MM.1S (cell line): Measurements from ENCODE around the gene ACTN4.

Source experiments
- DNase-seq: peaks from one replicate; pipeline ENCODE4 v3.0.0-alpha.2; 2015
- H2AFZ ChIP-seq: fragments of 300-600 bp; sonication (generic); 2 replicates; pipeline ENCODE4 v1.6.0; 2016; ENCODE audit warnings: antibody characterized with exemption, low read length
- H3F3A ChIP-seq: fragments of 300-600 bp; sonication (generic); 2 replicates; pipeline ENCODE4 v1.6.1; 2016; ENCODE audit warnings: mild to moderate bottlenecking, antibody characterized with exemption, low read length, moderate library complexity, mixed read lengths; ENCODE audit not compliant: insufficient read depth
- H3K27ac ChIP-seq: fragments of 300-600 bp; sonication (generic); 2 replicates; pipeline ENCODE4 v1.5.1; 2016; ENCODE audit warnings: mild to moderate bottlenecking, low read length
- H3K27me3 ChIP-seq: fragments of 300-600 bp; sonication (generic); replicated peaks from 2 replicates; pipeline ENCODE4 v1.6.0; 2016; ENCODE audit warnings: low read length; ENCODE audit not compliant: insufficient read depth
- H3K36me3 ChIP-seq: fragments of 300-600 bp; sonication (generic); replicated peaks from 2 replicates; pipeline ENCODE4 v1.6.1; 2016; ENCODE audit warnings: mild to moderate bottlenecking, low read length, mixed read lengths; ENCODE audit not compliant: insufficient read depth
- H3K4me1 ChIP-seq: fragments of 300-600 bp; sonication (generic); 2 replicates; pipeline ENCODE4 v1.6.1; 2016; ENCODE audit warnings: low read length, mixed read lengths
- H3K4me2 ChIP-seq: fragments of 300-600 bp; sonication (generic); 2 replicates; pipeline ENCODE4 v1.6.0; 2016; ENCODE audit warnings: low read depth, low read length
- H3K4me3 ChIP-seq: fragments of 300-600 bp; sonication (generic); 2 replicates; pipeline ENCODE4 v1.5.1; 2016; ENCODE audit warnings: low read length, mixed read lengths
- H3K79me2 ChIP-seq: fragments of 300-600 bp; sonication (generic); 2 replicates; pipeline ENCODE4 v1.6.1; 2016; ENCODE audit warnings: mixed run types, low read length, mixed read lengths
- H3K9ac ChIP-seq: fragments of 300-600 bp; sonication (generic); 2 replicates; pipeline ENCODE4 v1.6.1; 2016; ENCODE audit warnings: low read length, mixed read lengths
- H3K9me2 ChIP-seq: fragments of 300-600 bp; sonication (generic); replicated peaks from 2 replicates; pipeline ENCODE4 v1.6.1; 2016; ENCODE audit warnings: mild to moderate bottlenecking, low read length, mixed read lengths; ENCODE audit not compliant: insufficient read depth
- H3K9me3 ChIP-seq: fragments of 300-600 bp; sonication (generic); replicated peaks from 2 replicates; pipeline ENCODE4 v1.6.1; 2016; ENCODE audit warnings: mild to moderate bottlenecking, low read length, mixed read lengths; ENCODE audit not compliant: insufficient read depth
- H4K20me1 ChIP-seq: fragments of 300-600 bp; sonication (generic); 2 replicates; pipeline ENCODE4 v1.6.1; 2016; ENCODE audit warnings: mild to moderate bottlenecking, low read length, moderate library complexity, mixed read lengths; ENCODE audit not compliant: insufficient read depth
- CTCF ChIP-seq: fragments of 300-600 bp; sonication (generic); IDR thresholded peaks from 2 replicates; pipeline ENCODE4 v1.5.1; 2016; ENCODE audit warnings: antibody characterized with exemption, low read length, mixed read lengths
- EZH2 ChIP-seq: fragments of 300-600 bp; sonication (generic); optimal IDR thresholded peaks from 2 replicates; pipeline ENCODE3; 2017; ENCODE audit warnings: low read depth, mild to moderate bottlenecking, antibody characterized with exemption, low read length, mixed read lengths
- EZH2phosphoT487 ChIP-seq: fragments of 300-600 bp; sonication (generic); IDR thresholded peaks from 2 replicates; pipeline ENCODE4 v1.6.1; 2018; ENCODE audit warnings: antibody characterized with exemption, low read length

The ACTN4 gene

DNA sequence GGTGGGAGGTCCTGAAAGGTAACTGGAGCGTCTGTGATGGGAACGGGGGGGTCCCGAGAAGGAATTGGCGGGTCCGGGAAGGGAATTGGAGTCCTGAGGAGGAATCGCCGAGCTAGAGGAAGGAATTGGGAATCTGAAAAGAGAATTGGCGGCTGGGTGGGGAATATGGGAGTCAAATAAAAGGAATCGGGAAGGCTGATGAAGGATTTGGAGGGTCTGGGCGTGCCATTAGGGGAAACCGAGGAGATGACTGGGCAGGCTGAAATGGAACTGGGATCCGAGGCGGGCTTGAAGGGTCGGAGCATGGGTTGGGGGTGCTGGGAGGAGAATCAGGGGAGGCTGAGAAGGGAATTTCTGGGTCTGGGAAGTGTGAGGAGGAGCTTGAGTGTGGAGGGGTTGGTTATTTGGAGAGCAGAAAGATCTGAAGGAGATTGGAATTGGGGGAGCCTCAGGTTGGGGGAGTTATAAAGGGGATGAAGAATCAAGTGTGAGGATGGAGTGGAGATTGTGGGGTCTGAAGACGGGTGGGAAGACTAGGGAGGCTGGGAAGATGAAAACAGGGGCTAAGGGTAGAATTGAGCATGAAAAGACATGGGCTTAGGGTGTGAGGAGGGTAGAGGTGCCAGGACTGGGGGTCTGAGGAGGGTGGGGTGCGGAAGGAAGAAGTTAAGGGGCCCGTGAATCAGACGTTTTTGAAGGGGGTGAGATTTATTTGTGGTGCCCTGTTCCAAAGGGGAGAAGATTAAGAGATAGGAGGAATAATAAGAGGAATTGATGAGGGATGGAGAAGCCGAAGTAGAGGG is 718 bp downstream of the ACTN4 start:
- H3K4me2 ChIP-seq = peak overlapping the region; percentile 98
- no peak for DNase-seq
- H4K20me1 ChIP-seq = peaks cover 11% of the 10 kb centered on the region
- no peaks in the 10 kb centered on the region for H3K9me2 ChIP-seq
- H3K36me3 ChIP-seq = no peaks in the 10 kb centered on the region
- H3K27me3 ChIP-seq = no peaks in the 10 kb centered on the region
- H3K9me3 ChIP-seq = no peaks in the 10 kb centered on the region
- no peak overlapping the region for H3K27ac ChIP-seq
- H3K9ac ChIP-seq = peak overlapping the region; percentile 95
- no peaks in the 10 kb centered on the region for H3F3A ChIP-seq
- TF ChIP-seq CTCF (no peak), EZH2phosphoT487 (no peak), EZH2 (no peak)
- peak overlapping the region; percentile 81 for H2AFZ ChIP-seq
- peak overlapping the region; percentile 98 for H3K4me3 ChIP-seq
- H3K79me2 ChIP-seq = peaks cover 57% of the 10 kb centered on the region
- peaks cover 12% of the 10 kb centered on the region for H3K4me1 ChIP-seq

DNA sequence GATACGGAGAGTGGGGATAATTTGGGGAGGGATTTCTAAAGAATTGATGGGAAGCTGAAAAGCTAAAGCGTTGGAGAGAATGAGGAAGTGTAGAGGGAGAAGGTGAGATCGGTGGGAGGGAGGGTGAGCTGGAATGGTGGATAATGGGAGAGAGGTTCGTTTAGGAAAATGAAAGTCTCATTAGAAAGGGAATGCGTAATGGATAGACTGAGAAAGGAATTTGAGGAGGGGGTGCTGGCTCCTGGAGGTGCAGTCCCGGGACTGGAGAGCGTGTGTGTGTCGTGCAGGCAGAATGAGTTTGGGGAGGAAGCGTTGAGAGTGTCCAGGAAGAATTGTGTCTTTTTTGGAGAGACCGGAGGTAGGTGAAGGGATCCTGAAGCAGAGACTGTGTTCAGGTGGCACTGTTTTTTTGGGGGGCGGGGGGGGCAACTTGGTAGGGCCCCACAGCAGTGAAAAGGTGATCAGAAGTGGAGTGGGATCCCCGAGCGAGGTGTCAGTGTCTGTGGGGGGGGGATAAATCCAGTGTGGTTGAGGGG is 1.4 kb downstream of the ACTN4 start:
- Histone ChIP-seq H3K4me3 (peak overlapping the region; percentile 98), H3K4me2 (peak overlapping the region; percentile 98), H3K27ac (no peak overlapping the region), H2AFZ (no peak overlapping the region), H3K79me2 (peaks cover 64% of the 10 kb centered on the region), H4K20me1 (peaks cover 16% of the 10 kb centered on the region), H3K36me3 (no peaks in the 10 kb centered on the region), H3K4me1 (peaks cover 12% of the 10 kb centered on the region), H3K9me3 (no peaks in the 10 kb centered on the region), H3F3A (0 out of 2 replicates have a peak, but pooled peaks cover 3% of the 10 kb centered on the region), H3K9ac (peak overlapping the region; percentile 95), H3K27me3 (no peaks in the 10 kb centered on the region), H3K9me2 (no peaks in the 10 kb centered on the region)
- TF ChIP-seq EZH2phosphoT487 (no peak), CTCF (no peak), EZH2 (no peak)
- no peak for DNase-seq

- no peak overlapping the region for H3K27ac ChIP-seq
- peaks cover 71% of the 10 kb centered on the region for H3K79me2 ChIP-seq
- H3F3A ChIP-seq = 0 out of 2 replicates have a peak, but pooled peaks cover 5% of the 10 kb centered on the region
- peak overlapping the region; percentile 98 for H3K4me3 ChIP-seq
- H2AFZ ChIP-seq = no peak overlapping the region
- peaks cover 16% of the 10 kb centered on the region for H4K20me1 ChIP-seq
- no peaks in the 10 kb centered on the region for H3K27me3 ChIP-seq
- H3K9ac ChIP-seq = peak overlapping the region; percentile 95; the same call in 1 of the 2 replicates
- no peaks in the 10 kb centered on the region for H3K36me3 ChIP-seq
- no peak for DNase-seq
- TF ChIP-seq EZH2 (no peak), EZH2phosphoT487 (no peak), CTCF (no peak)
- peaks cover 12% of the 10 kb centered on the region for H3K4me1 ChIP-seq
- H3K4me2 ChIP-seq = peak overlapping the region; percentile 98
- H3K9me3 ChIP-seq = no peaks in the 10 kb centered on the region
- no peaks in the 10 kb centered on the region for H3K9me2 ChIP-seq
Measured at GRCh38 chr19:38649305-38650171, 2.1 kb downstream of the ACTN4 start.
